HEK293T (cell line): ENCODE measurements around the gene MAST3.

Experiments
- CTCF ChIA-PET: fragments of 350-600 bp; formaldehyde crosslinking; extraction: SDS; loops from one replicate; lab custom pipeline; 2021; ENCODE audit warnings: antibody characterized with exemption, inconsistent platforms; lab: Yijun Ruan, JAX
- POLR2A ChIA-PET: fragments of 350-600 bp; formaldehyde crosslinking; extraction: SDS; loops from one replicate; lab custom pipeline; 2020; ENCODE audit warnings: antibody characterized with exemption, inconsistent platforms; lab: Yijun Ruan, JAX
- DNase-seq: peaks from one replicate; pipeline ENCODE4 v3.0.0; 2012; ENCODE audit warnings: mixed read lengths; ENCODE audit errors: extremely low spot score
- ARNT ChIP-seq: fragments of 450-650 bp; IDR thresholded peaks from 2 replicates; pipeline ENCODE4 v1.6.1; 2017; ENCODE audit warnings: mild to moderate bottlenecking
- BHLHE40 ChIP-seq: fragments of 450-650 bp; IDR thresholded peaks from 2 replicates; pipeline ENCODE4 v1.6.1; 2016; ENCODE audit warnings: mild to moderate bottlenecking, moderate library complexity, borderline replicate concordance
- CTBP1 ChIP-seq: fragments of 450-650 bp; IDR thresholded peaks from 2 replicates; pipeline ENCODE4 v1.6.1; 2016; ENCODE audit warnings: borderline replicate concordance
- ELF4 ChIP-seq: fragments of 450-650 bp; IDR thresholded peaks from 2 replicates; pipeline ENCODE4 v1.6.1; 2017; ENCODE audit warnings: antibody characterized with exemption
- FOXA1 ChIP-seq: fragments of 450-650 bp; IDR thresholded peaks from 2 replicates; pipeline ENCODE4 v1.6.1; 2016; ENCODE audit warnings: mild to moderate bottlenecking
- FOXK2 ChIP-seq: fragments of 450-650 bp; IDR thresholded peaks from 2 replicates; pipeline ENCODE4 v1.6.1; 2016; ENCODE audit warnings: mild to moderate bottlenecking
- FOXM1 ChIP-seq: fragments of 450-650 bp; IDR thresholded peaks from 2 replicates; pipeline ENCODE4 v1.6.1; 2017; ENCODE audit warnings: mild to moderate bottlenecking, borderline replicate concordance
- HDGF ChIP-seq: fragments of 450-650 bp; IDR thresholded peaks from 2 replicates; pipeline ENCODE4 v1.6.1; 2017; ENCODE audit warnings: antibody characterized with exemption, borderline replicate concordance
- L3MBTL2 ChIP-seq: fragments of 450-650 bp; conservative IDR thresholded peaks from 2 replicates; pipeline ENCODE4 v1.6.1; 2016; ENCODE audit warnings: mild to moderate bottlenecking
- LEF1 ChIP-seq: fragments of 450-650 bp; IDR thresholded peaks from 2 replicates; pipeline ENCODE4 v1.6.1; 2017; ENCODE audit warnings: mild to moderate bottlenecking, borderline replicate concordance
- NFRKB ChIP-seq: fragments of 450-650 bp; IDR thresholded peaks from 2 replicates; pipeline ENCODE4 v1.6.1; 2016; ENCODE audit warnings: mild to moderate bottlenecking, moderate library complexity
- SP1 ChIP-seq: fragments of 450-650 bp; IDR thresholded peaks from 2 replicates; pipeline ENCODE4 v1.6.1; 2017
- SUZ12 ChIP-seq: fragments of 450-650 bp; IDR thresholded peaks from 2 replicates; pipeline ENCODE4 v1.6.1; 2016; ENCODE audit warnings: mild to moderate bottlenecking
- TARDBP ChIP-seq: fragments of 450-650 bp; IDR thresholded peaks from 2 replicates; pipeline ENCODE4 v1.6.1; 2016
- ZNF384 ChIP-seq: fragments of 450-650 bp; IDR thresholded peaks from 2 replicates; pipeline ENCODE4 v1.6.1; 2016
- TF ChIP-seq, protein P1 (sequence below): fragments of 450-650 bp; IDR thresholded peaks from 2 replicates; pipeline ENCODE4 v1.6.1; 2016

MAST3 gene

DNA sequence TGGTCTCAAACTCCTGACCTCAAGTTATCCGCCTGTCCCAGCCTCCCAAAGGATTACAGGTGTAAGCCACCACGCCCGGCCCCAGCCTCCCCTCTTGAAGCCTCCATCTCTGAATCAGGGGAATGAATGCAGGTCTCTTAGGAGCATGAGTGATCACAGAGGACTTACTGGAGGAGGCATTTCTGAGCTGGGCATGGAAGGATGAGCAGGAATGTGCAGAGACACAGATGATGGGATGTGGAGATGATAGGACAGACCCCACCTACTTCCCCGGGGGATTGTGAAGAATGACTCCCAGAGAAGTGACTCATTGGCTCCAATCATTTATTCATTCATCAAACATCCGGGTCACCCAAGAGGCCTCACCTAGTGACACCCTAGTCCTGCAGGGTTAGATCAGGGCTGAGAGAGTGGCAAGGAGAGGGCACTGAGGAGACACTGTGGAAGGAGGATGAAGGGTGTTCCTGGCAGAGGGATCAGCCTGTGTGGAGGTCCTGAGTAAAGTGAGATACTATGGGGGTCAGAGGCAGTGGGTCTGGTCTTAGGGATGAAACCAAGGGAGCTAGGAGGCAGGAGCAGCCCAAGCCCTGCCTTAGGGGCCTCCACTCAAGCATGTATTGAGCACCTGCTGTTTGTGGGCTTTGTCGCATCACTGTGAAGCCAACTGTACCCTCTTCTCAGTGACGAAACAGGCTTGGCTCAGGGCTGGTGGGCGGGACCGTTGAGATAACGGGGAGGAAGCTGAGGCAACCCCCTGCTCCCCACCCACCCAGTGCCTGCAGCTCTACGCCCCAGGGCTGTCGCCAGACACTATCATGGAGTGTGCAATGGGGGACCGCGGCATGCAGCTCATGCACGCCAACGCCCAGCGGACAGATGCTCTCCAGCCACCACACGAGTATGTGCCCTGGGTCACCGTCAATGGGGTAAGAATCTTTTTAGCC lies 79.1 kb downstream of the MAST3 start:
- CTCF ChIA-PET, result no interaction called here
- TF ChIP-seq SUZ12, result no peak
- TF ChIP-seq, protein P1, sequence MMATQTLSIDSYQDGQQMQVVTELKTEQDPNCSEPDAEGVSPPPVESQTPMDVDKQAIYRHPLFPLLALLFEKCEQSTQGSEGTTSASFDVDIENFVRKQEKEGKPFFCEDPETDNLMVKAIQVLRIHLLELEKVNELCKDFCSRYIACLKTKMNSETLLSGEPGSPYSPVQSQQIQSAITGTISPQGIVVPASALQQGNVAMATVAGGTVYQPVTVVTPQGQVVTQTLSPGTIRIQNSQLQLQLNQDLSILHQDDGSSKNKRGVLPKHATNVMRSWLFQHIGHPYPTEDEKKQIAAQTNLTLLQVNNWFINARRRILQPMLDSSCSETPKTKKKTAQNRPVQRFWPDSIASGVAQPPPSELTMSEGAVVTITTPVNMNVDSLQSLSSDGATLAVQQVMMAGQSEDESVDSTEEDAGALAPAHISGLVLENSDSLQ, result no peak
- no peak for TF ChIP-seq NFRKB
- no peak for TF ChIP-seq BHLHE40
- no peak for TF ChIP-seq CTBP1
- POLR2A ChIA-PET, result interaction anchor here (1.7 kb wide), 1 partner anchor 16 kb away, joined by 8 read pairs; the partner anchor contains the start of gene MPV17L2
- no peak for DNase-seq

DNA sequence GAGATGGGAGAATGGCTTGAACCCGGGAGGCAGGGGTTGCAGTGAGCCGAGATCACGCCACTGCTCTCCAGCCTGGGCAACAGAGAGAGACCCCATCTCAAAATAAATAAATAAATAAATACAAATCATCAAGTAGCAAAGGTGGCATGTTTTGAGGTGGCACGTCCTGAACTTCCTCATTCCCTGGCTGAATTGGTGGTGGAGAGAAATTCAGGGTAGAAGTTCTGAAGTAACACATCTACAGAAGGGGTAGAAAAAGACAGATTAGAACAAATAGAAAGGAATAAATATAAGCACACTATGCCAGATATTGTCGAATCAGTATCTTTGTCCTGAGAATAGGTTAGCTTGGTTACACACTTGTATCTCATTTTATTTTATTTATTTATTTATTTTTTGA lies 82.4 kb downstream of the MAST3 start:
- TF ChIP-seq NFRKB (no peak), FOXK2 (no peak), L3MBTL2 (no peak), LEF1 (no peak), ELF4 (no peak), FOXA1 (no peak), ARNT (no peak), CTBP1 (no peak), BHLHE40 (no peak), HDGF (no peak), SP1 (no peak), SUZ12 (no peak), ZNF384 (no peak), TARDBP (no peak), FOXM1 (no peak)
- TF ChIP-seq, protein P1, result no peak
- ChIA-PET CTCF (no interaction called here), POLR2A (no interaction called here)
- DNase-seq, result no peak

DNA sequence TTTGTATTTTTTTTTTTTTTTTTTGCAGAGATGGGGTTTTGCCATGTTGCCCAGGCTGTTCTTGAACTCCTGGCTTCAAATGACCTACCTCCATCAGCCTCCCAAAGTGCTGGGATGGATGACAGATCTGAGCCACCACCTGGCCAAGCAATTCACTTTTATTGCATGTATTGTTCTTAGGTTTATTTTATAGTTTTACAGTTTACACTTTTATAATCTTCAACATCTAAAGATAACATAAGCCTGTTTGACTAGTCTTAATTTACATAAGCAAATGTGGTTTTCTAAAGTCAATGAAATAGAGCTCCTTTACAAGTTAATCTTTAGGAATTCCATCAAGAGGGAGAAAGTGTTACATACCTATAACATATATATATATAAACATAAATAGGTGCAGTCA lies 86.0 kb downstream of the MAST3 start:
- ChIA-PET CTCF (interaction anchor here (0.7 kb wide), 1 partner anchor 8 kb away, joined by 3 read pairs; no protein-coding TSS in a partner anchor), POLR2A (interaction anchor here (1.3 to 3.7 kb wide), 2 partner anchors 9 to 98 kb away, joined by 4 to 16 read pairs; partner anchors contain the start of genes JUND and MPV17L2)
- TF ChIP-seq CTBP1, result no peak
- TF ChIP-seq TARDBP, result no peak
- no peak for TF ChIP-seq FOXM1
- no peak for TF ChIP-seq ELF4
- no peak for TF ChIP-seq ZNF384
- no peak for TF ChIP-seq SUZ12
- no peak for DNase-seq

DNA sequence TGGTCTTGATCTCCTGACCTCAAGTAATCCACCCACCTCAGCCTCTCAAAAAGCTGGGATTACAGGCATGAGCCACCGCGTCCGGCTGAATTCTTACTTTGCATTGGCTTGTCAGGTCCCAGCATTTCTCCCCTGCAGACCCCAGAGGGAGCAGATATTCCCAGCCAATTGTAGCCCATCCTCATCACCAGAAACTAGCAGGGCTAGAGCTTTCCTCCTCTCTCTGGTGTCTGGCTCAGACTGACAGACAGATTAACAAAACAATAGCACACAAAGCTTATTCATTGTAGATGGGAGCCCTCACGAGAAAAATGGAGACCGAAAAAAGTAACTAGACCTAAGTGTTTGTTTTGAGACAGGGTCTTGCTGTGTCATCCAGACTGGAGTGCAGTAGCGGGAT lies 88.0 kb downstream of the MAST3 start:
- ChIA-PET POLR2A (no interaction called here), CTCF (interaction anchor here (0.6 kb wide), 1 partner anchor 24 kb away, joined by 4 read pairs; no protein-coding TSS in a partner anchor)
- TF ChIP-seq ARNT (no peak), BHLHE40 (no peak), ZNF384 (no peak), HDGF (no peak), FOXA1 (no peak), SP1 (no peak), FOXK2 (no peak), TARDBP (no peak), L3MBTL2 (no peak), CTBP1 (no peak), SUZ12 (no peak), NFRKB (no peak), ELF4 (no peak), LEF1 (no peak), FOXM1 (no peak)
- TF ChIP-seq, protein P1, result no peak
- DNase-seq, result no peak

DNA sequence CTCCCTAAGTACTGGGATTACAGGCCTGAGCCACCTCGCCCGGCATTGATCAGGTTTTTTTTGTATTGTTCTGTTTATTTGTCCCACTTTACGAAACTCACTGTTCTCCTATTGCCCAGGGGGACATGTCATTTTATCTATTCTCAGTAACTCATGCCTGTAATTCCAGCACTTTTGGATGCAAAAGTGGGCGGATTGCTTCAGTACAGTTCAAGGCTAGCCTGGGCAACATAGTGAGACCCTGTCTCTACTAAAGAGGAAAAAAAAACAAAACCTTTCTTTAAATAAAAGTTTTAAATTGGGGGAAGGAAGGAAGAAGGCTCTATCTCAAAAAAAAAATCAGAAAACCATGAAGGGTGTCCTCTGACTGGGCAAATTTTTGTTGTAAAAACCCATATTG lies 92.7 kb downstream of the MAST3 start:
- no peak for DNase-seq
- TF ChIP-seq, protein P1, result no peak
- TF ChIP-seq SP1, result no peak
- TF ChIP-seq SUZ12, result no peak
- no peak for TF ChIP-seq ELF4
- TF ChIP-seq FOXK2, result no peak
- TF ChIP-seq FOXA1, result no peak
- ChIA-PET CTCF (no interaction called here), POLR2A (interaction anchor here (0.7 to 1.7 kb wide), 2 partner anchors 16 to 91 kb away, joined by 3 to 5 read pairs; partner anchors contain the start of gene JUND)
